ENCODE results near the gene RCAN3.

DNA sequence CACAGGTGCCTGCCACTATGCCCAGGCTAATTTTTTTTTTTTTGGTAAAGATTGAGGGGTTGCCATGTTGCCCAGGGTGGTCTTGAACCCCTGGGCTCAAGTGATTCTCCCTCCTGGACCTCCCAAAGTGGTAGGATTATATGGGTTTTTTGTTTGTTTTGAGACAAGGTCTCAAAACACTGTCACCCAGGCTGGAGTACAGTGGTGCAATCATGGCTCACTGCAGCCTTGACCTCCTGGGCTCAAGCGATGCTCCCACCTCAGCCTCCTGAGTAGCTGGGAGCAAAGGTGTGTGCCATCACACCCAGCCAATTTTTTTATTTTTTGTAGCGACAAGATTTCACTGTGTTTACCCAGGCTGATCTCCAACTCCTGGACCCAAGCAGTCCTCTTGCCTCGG lies 8.9 kb upstream of the RCAN3 start:
- TF ChIP-seq EZH2 (IDR thresholded peaks at IDR 0.05) (no peak), POLR2AphosphoS5 (IDR thresholded peaks at IDR 0.05; ENCODE audit: borderline replicate concordance, low read depth, low read length) (no peak), FOXP2 (optimal IDR thresholded peaks at IDR 0.05; ENCODE audit: control extremely low read depth, extremely low read length, insufficient read depth) (no peak)

Data from SK-N-MC (cell line).